Osteocyte (in vitro differentiated cells): ENCODE data around the gene PRR12. TPM values are rescaled to one million over a fixed set of nuclear protein-coding genes. Genes with fewer than 3 reads are reported as not detected.

Source experiments
- DNase-seq: peaks from one replicate; pipeline ENCODE4 v3.0.0; 2021; ENCODE audit warnings: mixed read lengths; ENCODE audit not compliant: unreplicated experiment; ENCODE audit errors: extremely low spot score
- H3K27ac Mint-ChIP-seq: one replicate; pipeline ENCODE4 v1.8.0; 2021; ENCODE audit warnings: mild to moderate bottlenecking, mixed read lengths; ENCODE audit not compliant: unreplicated experiment
- H3K27me3 Mint-ChIP-seq: one replicate; pipeline ENCODE4 v1.8.0; 2021; ENCODE audit warnings: mixed read lengths; ENCODE audit not compliant: unreplicated experiment
- H3K36me3 Mint-ChIP-seq: one replicate; pipeline ENCODE4 v1.8.0; 2021; ENCODE audit warnings: mixed read lengths; ENCODE audit not compliant: unreplicated experiment
- H3K4me1 Mint-ChIP-seq: one replicate; pipeline ENCODE4 v1.8.0; 2021; ENCODE audit warnings: mixed read lengths; ENCODE audit not compliant: unreplicated experiment
- H3K4me3 Mint-ChIP-seq: one replicate; pipeline ENCODE4 v1.8.0; 2021; ENCODE audit warnings: mild to moderate bottlenecking, moderate library complexity, mixed read lengths; ENCODE audit not compliant: unreplicated experiment
- H3K9me3 Mint-ChIP-seq: one replicate; pipeline ENCODE4 v1.8.0; 2021; ENCODE audit warnings: mixed read lengths; ENCODE audit not compliant: unreplicated experiment
- CTCF ChIP-seq: fragments of 200-600 bp; sonication (generic); IDR thresholded peaks from 2 replicates; pipeline ENCODE4 v1.5.0; 2021; ENCODE audit warnings: antibody characterized with exemption, mild to moderate bottlenecking, moderate library complexity
- total RNA-seq: library from RNA; stranded (reverse); gene quantifications from 2 replicates; pipeline ENCODE4 v1.2.1, GENCODE V29; 2021

The PRR12 gene
- total RNA-seq, 1 donor from 2014 or later = 31.6 TPM

- Mint-ChIP-seq H3K27ac (no peak overlapping the region), H3K4me1 (peaks cover 1% of the 10 kb centered on the region), H3K4me3 (no peak overlapping the region), H3K27me3 (no peaks in the 10 kb centered on the region), H3K9me3 (no peaks in the 10 kb centered on the region), H3K36me3 (peaks cover 25% of the 10 kb centered on the region)
- TF ChIP-seq CTCF = no peak
- DNase-seq = no peak
Measured at GRCh38 chr19:49558591-49558990, 32.4 kb upstream of the PRR12 start.

GRCh38 chr19:49559443-49559842, 31.5 kb upstream of the PRR12 start:
- Mint-ChIP-seq H3K27ac (no peak overlapping the region), H3K9me3 (no peaks in the 10 kb centered on the region), H3K36me3 (peaks cover 20% of the 10 kb centered on the region), H3K4me1 (peaks cover 1% of the 10 kb centered on the region), H3K27me3 (no peaks in the 10 kb centered on the region), H3K4me3 (no peak overlapping the region)
- TF ChIP-seq CTCF = no peak
- DNase-seq = no peak

GRCh38 chr19:49559928-49560327, 31.1 kb upstream of the PRR12 start:
- H3K4me1 Mint-ChIP-seq = peaks cover 1% of the 10 kb centered on the region
- H3K4me3 Mint-ChIP-seq = no peak overlapping the region
- no peak overlapping the region for H3K27ac Mint-ChIP-seq
- no peak for TF ChIP-seq CTCF
- DNase-seq = no peak
- no peaks in the 10 kb centered on the region for H3K27me3 Mint-ChIP-seq
- no peaks in the 10 kb centered on the region for H3K9me3 Mint-ChIP-seq
- H3K36me3 Mint-ChIP-seq = peaks cover 15% of the 10 kb centered on the region

DNA sequence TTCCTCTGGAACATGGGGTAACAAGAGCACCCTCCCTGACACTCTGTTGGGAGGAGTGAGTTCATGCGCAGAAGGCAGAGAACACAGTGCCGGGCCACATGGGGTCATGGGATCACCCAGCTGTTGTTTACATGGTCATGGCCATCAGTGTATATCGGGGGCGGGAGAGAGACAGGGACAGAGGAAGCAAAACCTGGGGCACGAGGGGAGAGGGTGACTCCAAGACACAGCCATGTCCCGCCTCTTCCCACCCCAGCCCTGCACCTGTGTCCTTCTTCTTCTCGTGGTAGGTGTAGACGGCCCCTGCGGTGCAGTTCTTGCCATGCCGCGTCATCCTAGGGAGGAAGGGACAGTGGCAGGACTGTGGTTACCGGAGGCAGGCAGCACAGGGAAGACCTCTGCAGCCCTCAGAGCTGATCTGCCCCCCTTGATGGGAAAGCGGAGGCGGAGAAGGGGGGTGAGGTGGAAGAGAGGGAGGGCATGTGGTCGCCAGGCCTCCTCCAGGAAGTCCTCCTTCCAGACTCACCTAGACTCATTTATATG, 30.6 kb upstream of the PRR12 start:
- Mint-ChIP-seq H3K27ac (no peak overlapping the region), H3K4me3 (no peak overlapping the region), H3K9me3 (no peaks in the 10 kb centered on the region), H3K27me3 (no peaks in the 10 kb centered on the region), H3K36me3 (peaks cover 14% of the 10 kb centered on the region), H3K4me1 (peaks cover 5% of the 10 kb centered on the region)
- TF ChIP-seq CTCF = no peak
- DNase-seq = no peak

DNA sequence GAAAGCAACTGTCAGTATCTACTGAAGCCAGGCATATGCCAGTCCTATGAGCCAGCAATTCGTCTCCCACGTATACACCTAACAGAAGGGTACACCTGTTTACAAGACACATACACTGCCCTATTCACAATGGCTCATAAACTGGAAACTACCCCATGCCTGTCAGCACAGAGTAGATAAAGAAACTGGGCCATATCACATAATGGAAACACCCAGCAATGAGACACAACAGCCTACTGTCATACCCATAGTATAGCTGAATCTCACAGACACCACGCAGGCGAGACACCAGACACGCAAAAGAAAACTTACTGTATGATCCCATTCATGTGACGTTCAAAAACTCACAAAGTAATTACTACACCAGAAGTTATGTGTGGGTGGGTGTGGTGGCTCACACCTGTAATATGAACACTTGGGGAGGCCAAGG, 26.4 kb upstream of the PRR12 start:
- no peak for TF ChIP-seq CTCF
- Mint-ChIP-seq H3K36me3 (peaks cover 2% of the 10 kb centered on the region), H3K4me1 (peaks cover 16% of the 10 kb centered on the region), H3K27ac (no peak overlapping the region), H3K27me3 (no peaks in the 10 kb centered on the region), H3K4me3 (no peak overlapping the region), H3K9me3 (no peaks in the 10 kb centered on the region)
- no peak for DNase-seq
